HEK293 (cell line): Measurements from ENCODE around the gene CLPTM1.

Experiments
- CTCF ChIA-PET: fragments of 350-600 bp; formaldehyde crosslinking; extraction: SDS; loops from one replicate; lab custom pipeline; 2021; ENCODE audit warnings: antibody characterized with exemption; lab: Yijun Ruan, JAX
- POLR2A ChIA-PET: fragments of 300-600 bp; formaldehyde crosslinking; extraction: SDS; loops from one replicate; lab custom pipeline; 2020; ENCODE audit warnings: antibody characterized with exemption, inconsistent platforms; lab: Yijun Ruan, JAX
- H3K27ac ChIP-seq: fragments of 200-500 bp; sonication (Bioruptor generic); 2 replicates; pipeline ENCODE4 v1.5.1; 2014; ENCODE audit warnings: low read depth, low read length, control low read depth, inconsistent platforms; ENCODE audit errors: extremely low read depth
- H3K36me3 ChIP-seq, 2 experiments: fragments of 200-500 bp in 1 of 2; sonication (Bioruptor generic) in 1 of 2; 1 replicate in 1 of 2; 2 replicates in 1 of 2; pipeline ENCODE4 v1.5.1; 2014 to 2017; ENCODE audit warnings: inconsistent platforms in 2 of 2, low read length in 2 of 2; ENCODE audit not compliant: control insufficient read depth in 2 of 2, insufficient read depth in 1 of 2
- H3K4me1 ChIP-seq: fragments of 200-500 bp; sonication (Bioruptor generic); 2 replicates; pipeline ENCODE4 v1.5.1; 2014; ENCODE audit warnings: mild to moderate bottlenecking, low read length, inconsistent platforms; ENCODE audit not compliant: control insufficient read depth, insufficient read depth
- H3K4me3 ChIP-seq: 2 replicates; pipeline ENCODE4 v1.5.1; 2011; ENCODE audit warnings: low read depth, mild to moderate bottlenecking, control low read depth, low read length, moderate library complexity
- H3K9me3 ChIP-seq: fragments of 200-500 bp; sonication (Bioruptor generic); 2 replicates; pipeline ENCODE4 v1.5.1; 2014; ENCODE audit warnings: low read depth, low read length, inconsistent platforms; ENCODE audit not compliant: control insufficient read depth, insufficient read depth
- AEBP2 ChIP-seq: fragments of 450-650 bp; formaldehyde crosslinking; IDR thresholded peaks from 2 replicates; pipeline ENCODE4 v1.5.1; 2016; ENCODE audit warnings: missing biosample characterization, missing genetic modification characterization, borderline replicate concordance
- HOXD13 ChIP-seq: sonication (generic); formaldehyde crosslinking; IDR thresholded peaks from 2 replicates; pipeline ENCODE4 v1.8.0; 2022; ENCODE audit warnings: missing genetic modification reagents, borderline replicate concordance
- IKZF3 ChIP-seq: fragments of 450-650 bp; IDR thresholded peaks from 2 replicates; pipeline ENCODE4 v1.5.0; 2018; ENCODE audit warnings: missing biosample characterization, mild to moderate bottlenecking, missing genetic modification characterization, moderate library complexity
- INSM2 ChIP-seq: fragments of 450-650 bp; formaldehyde crosslinking; IDR thresholded peaks from 2 replicates; pipeline ENCODE4 v1.5.1; 2016; ENCODE audit warnings: missing biosample characterization, missing genetic modification characterization
- KLF9 ChIP-seq: fragments of 450-650 bp; formaldehyde crosslinking; IDR thresholded peaks from 2 replicates; pipeline ENCODE4 v1.5.1; 2016; ENCODE audit warnings: missing biosample characterization, missing genetic modification characterization, low read depth
- ZBTB7A ChIP-seq: fragments of 450-650 bp; formaldehyde crosslinking; IDR thresholded peaks from 2 replicates; pipeline ENCODE4 v1.5.1; 2016; ENCODE audit warnings: low read depth, missing biosample characterization, missing genetic modification characterization
- ZFP3 ChIP-seq: fragments of 450-650 bp; formaldehyde crosslinking; IDR thresholded peaks from 2 replicates; pipeline ENCODE4 v1.5.1; 2016; ENCODE audit warnings: low read depth, missing biosample characterization, missing genetic modification characterization
- ZFP69B ChIP-seq: fragments of 450-650 bp; formaldehyde crosslinking; IDR thresholded peaks from 2 replicates; pipeline ENCODE4 v1.5.1; 2016; ENCODE audit warnings: missing biosample characterization, missing genetic modification characterization
- ZNF114 ChIP-seq: fragments of 450-650 bp; formaldehyde crosslinking; IDR thresholded peaks from 2 replicates; pipeline ENCODE4 v1.5.0; 2017; ENCODE audit warnings: missing biosample characterization, missing genetic modification characterization
- ZNF155 ChIP-seq: fragments of 450-650 bp; formaldehyde crosslinking; IDR thresholded peaks from 2 replicates; pipeline ENCODE4 v1.5.1; 2016; ENCODE audit warnings: missing biosample characterization, missing genetic modification characterization
- ZNF248 ChIP-seq: fragments of 450-650 bp; formaldehyde crosslinking; IDR thresholded peaks from 2 replicates; pipeline ENCODE4 v1.5.1; 2017; ENCODE audit warnings: missing biosample characterization, missing genetic modification characterization
- ZNF335 ChIP-seq: fragments of 450-650 bp; formaldehyde crosslinking; conservative IDR thresholded peaks from 2 replicates; pipeline ENCODE4 v1.5.1; 2016; ENCODE audit warnings: missing biosample characterization, missing genetic modification characterization
- ZNF514 ChIP-seq: fragments of 450-650 bp; formaldehyde crosslinking; IDR thresholded peaks from 2 replicates; pipeline ENCODE4 v1.5.1; 2016; ENCODE audit warnings: missing biosample characterization, missing genetic modification characterization
- ZNF629 ChIP-seq: fragments of 450-650 bp; formaldehyde crosslinking; IDR thresholded peaks from 2 replicates; pipeline ENCODE4 v1.5.1; 2017; ENCODE audit warnings: missing biosample characterization, missing genetic modification characterization
- ZNF677 ChIP-seq: fragments of 450-650 bp; IDR thresholded peaks from 2 replicates; pipeline ENCODE4 v1.5.0; 2018; ENCODE audit warnings: missing biosample characterization, mild to moderate bottlenecking, missing genetic modification characterization, moderate library complexity
- ZNF843 ChIP-seq: fragments of 450-650 bp; formaldehyde crosslinking; IDR thresholded peaks from 2 replicates; pipeline ENCODE4 v1.5.1; 2016; ENCODE audit warnings: missing biosample characterization, missing genetic modification characterization
- TF ChIP-seq, protein P1 (sequence below): IDR thresholded peaks from 2 replicates; pipeline ENCODE4 v1.6.1; 2011; ENCODE audit warnings: mild to moderate bottlenecking, low read depth, low read length, borderline replicate concordance

Gene CLPTM1

GRCh38 chr19:45038931-45039893, 84.0 kb downstream of the CLPTM1 start, which contains the start of gene CLASRP (continued):
- TF ChIP-seq INSM2 (tag by site-specific recombination) = no peak
- TF ChIP-seq ZNF677 (tag by site-specific recombination) = no peak
- no peak for TF ChIP-seq ZNF155 (tag by site-specific recombination)
- TF ChIP-seq HOXD13 (CRISPR knock-in tag) = no peak
- peak; percentile 90 for TF ChIP-seq KLF9 (tag by site-specific recombination)
- peak; percentile 67; the same call in 1 of the 2 replicates for TF ChIP-seq IKZF3
- no peak for TF ChIP-seq ZBTB7A (tag by site-specific recombination)

DNA sequence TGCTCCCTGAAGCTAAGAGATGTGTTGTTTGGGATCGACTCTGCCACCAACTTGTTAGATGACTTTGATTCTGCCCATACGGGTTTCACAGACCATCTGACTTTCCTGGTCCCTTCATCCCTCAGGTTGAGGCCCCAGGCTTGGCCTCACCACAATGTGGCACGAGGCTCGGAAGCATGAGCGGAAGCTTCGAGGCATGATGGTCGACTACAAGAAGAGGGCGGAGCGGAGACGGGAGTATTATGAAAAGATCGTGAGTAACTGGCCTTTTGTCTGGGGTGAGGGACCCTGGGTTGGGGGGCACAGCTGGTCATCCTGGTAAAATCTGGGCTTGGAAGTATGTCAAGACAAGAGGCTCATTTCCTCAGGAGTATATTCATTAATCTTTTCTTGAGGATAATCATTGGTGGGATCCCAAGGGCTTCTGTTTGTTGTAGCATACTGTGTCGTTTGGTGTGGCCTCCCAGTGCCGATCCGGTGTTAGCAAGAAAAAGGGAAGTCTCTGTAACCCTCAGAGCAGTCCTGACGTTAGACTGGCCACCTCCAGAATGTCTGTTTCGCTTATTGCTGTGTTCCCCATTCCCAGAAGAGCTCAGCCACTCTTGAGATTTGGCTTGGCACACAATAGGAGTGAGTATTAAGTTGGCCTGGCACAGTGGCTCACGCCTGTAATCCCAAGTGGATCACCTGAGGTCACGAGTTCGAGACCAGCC, 85.0 kb downstream of the CLPTM1 start:
- peaks cover 50 to 55% of the 10 kb centered on the region in 2 experiments for H3K36me3 ChIP-seq
- ChIA-PET CTCF (interaction anchor here (0.6 to 9.8 kb wide), 6 partner anchors 21 to 299 kb away, joined by 3 to 65 read pairs (median 5); no protein-coding TSS in a partner anchor), POLR2A (interaction anchor here (0.6 to 2.6 kb wide), 12 partner anchors 7 to 628 kb away, joined by 3 to 35 read pairs (median 10); partner anchors contain the start of genes BLOC1S3, PPP1R37, RELB and TRAPPC6A)
- no peaks in the 10 kb centered on the region for H3K9me3 ChIP-seq
- peaks cover 7% of the 10 kb centered on the region for H3K4me1 ChIP-seq
- H3K4me3 ChIP-seq = no peak overlapping the region; the same call in 1 of the 2 replicates
- H3K27ac ChIP-seq = no peak overlapping the region
- TF ChIP-seq ZFP69B (tag by site-specific recombination) (no peak), ZNF114 (tag by site-specific recombination) (no peak), AEBP2 (tag by site-specific recombination) (no peak), IKZF3 (no peak)

- Histone ChIP-seq H3K4me1 (peaks cover 7% of the 10 kb centered on the region), H3K27ac (no peak overlapping the region)
- POLR2A ChIA-PET = interaction anchor here (0.7 to 1.0 kb wide), 2 partner anchors 192 to 628 kb away, joined by 3 to 6 read pairs; no protein-coding TSS in a partner anchor
Measured at GRCh38 chr19:45041125-45041524, 85.9 kb downstream of the CLPTM1 start.

More at GRCh38 chr19:45041125-45041524, 85.9 kb downstream of the CLPTM1 start:
- Histone ChIP-seq H3K36me3 (peaks cover 60 to 64% of the 10 kb centered on the region in 2 experiments), H3K4me3 (no peak overlapping the region), H3K9me3 (no peaks in the 10 kb centered on the region)
- TF ChIP-seq ZNF335 (tag by site-specific recombination) = no peak
- no peak for TF ChIP-seq ZNF843
- TF ChIP-seq, protein P1, sequence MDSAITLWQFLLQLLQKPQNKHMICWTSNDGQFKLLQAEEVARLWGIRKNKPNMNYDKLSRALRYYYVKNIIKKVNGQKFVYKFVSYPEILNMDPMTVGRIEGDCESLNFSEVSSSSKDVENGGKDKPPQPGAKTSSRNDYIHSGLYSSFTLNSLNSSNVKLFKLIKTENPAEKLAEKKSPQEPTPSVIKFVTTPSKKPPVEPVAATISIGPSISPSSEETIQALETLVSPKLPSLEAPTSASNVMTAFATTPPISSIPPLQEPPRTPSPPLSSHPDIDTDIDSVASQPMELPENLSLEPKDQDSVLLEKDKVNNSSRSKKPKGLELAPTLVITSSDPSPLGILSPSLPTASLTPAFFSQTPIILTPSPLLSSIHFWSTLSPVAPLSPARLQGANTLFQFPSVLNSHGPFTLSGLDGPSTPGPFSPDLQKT = no peak
- TF ChIP-seq ZNF629 (tag by site-specific recombination) = no peak
- no peak for TF ChIP-seq ZNF248 (tag by site-specific recombination)
- TF ChIP-seq ZFP3 = no peak
- TF ChIP-seq ZNF514 (tag by site-specific recombination) = no peak
- CTCF ChIA-PET = interaction anchor here (0.8 to 9.8 kb wide), 2 partner anchors 20 to 33 kb away, joined by 4 to 65 read pairs; no protein-coding TSS in a partner anchor
